HepG2 (cell line): ENCODE measurements around the gene UVSSA. TPM values are rescaled to one million over a fixed set of nuclear protein-coding genes. Genes with fewer than 3 reads are reported as not detected.

Source experiments
- ATAC-seq: fragments of 200-7000 bp; cut with Tn5 transposase; 3 replicates; pipeline ENCODE4 v1.9.1; 2020; ENCODE audit warnings: mild to moderate bottlenecking, moderate library complexity
- BruUV-seq: library from RNA; stranded (reverse); fragments of 400-500 nt; replicated peaks from 2 replicates; lab custom pipeline; 2021; lab: Mats Ljungman, UMichigan
- CTCF ChIA-PET: fragments of 300-600 bp; formaldehyde crosslinking; extraction: SDS; loops from one replicate; lab custom pipeline; 2021; ENCODE audit warnings: low total read pairs, inconsistent platforms, low intra/inter-chr PET ratio; lab: Yijun Ruan, JAX
- POLR2A ChIA-PET: fragments of 350-600 bp; sonication (Branson Sonifier 250); formaldehyde crosslinking; loops from one replicate; lab custom pipeline; 2020; ENCODE audit warnings: antibody characterized with exemption, inconsistent platforms; lab: Yijun Ruan, JAX
- DNase-seq: peaks from one replicate; pipeline ENCODE4 v3.0.0-alpha.2; 2015; ENCODE audit warnings: low spot score
- FAIRE-seq: peaks from 3 replicates; lab custom pipeline; 2011; peaks lifted over from hg19 to GRCh38; lab: Jason Lieb, UNC
- H2AFZ ChIP-seq: one replicate; pipeline ENCODE4 v1.6.1; 2011; ENCODE audit warnings: low read length, inconsistent platforms
- H3K27ac ChIP-seq: fragments of 300-600 bp; 3 replicates; pipeline ENCODE4 v1.8.0; 2011; ENCODE audit warnings: mixed run types, mild to moderate bottlenecking, mixed read lengths, low read length, inconsistent platforms; ENCODE audit not compliant: insufficient read depth; ENCODE audit errors: extremely low read length
- H3K27me3 ChIP-seq, 2 experiments: fragments of 200-600 bp in 1 of 2; 2 replicates in 1 of 2; 3 replicates in 1 of 2; pipeline versions ENCODE4 v1.6.0 to v1.8.0; 2011; ENCODE audit warnings: low read length in 2 of 2, mild to moderate bottlenecking in 2 of 2, moderate library complexity in 2 of 2, inconsistent platforms in 1 of 2; ENCODE audit not compliant: insufficient read depth in 2 of 2, control insufficient read depth in 1 of 2
- H3K36me3 ChIP-seq, 2 experiments: fragments of 200-600 bp in 1 of 2; replicated peaks in 1 of 2; 2 replicates in 1 of 2; 3 replicates in 1 of 2; pipeline versions ENCODE4 v1.5.1 to v1.8.0; 2011; ENCODE audit warnings: low read length in 2 of 2, inconsistent platforms in 1 of 2; ENCODE audit not compliant: insufficient read depth in 2 of 2, control insufficient read depth in 1 of 2
- H3K4me1 ChIP-seq: 2 replicates; pipeline ENCODE4 v1.5.1; 2012; ENCODE audit warnings: low read length, inconsistent platforms; ENCODE audit not compliant: insufficient read depth
- H3K4me2 ChIP-seq: 2 replicates; pipeline ENCODE4 v1.6.0; 2011; ENCODE audit warnings: low read depth, low read length, inconsistent platforms
- H3K4me3 ChIP-seq, 3 experiments: fragments of 200-600 bp in 1 of 3; sonication (generic), shearing (Covaris generic) in 1 of 3; replicated peaks in 1 of 3; 2 replicates each; pipeline ENCODE4 v1.5.1; 2011 to 2016; ENCODE audit warnings: low read length in 3 of 3, inconsistent platforms in 2 of 3, low read depth in 2 of 3, mild to moderate bottlenecking in 2 of 3, control low read depth in 1 of 3, mixed read lengths in 1 of 3; ENCODE audit not compliant: insufficient read depth in 1 of 3
- H3K79me2 ChIP-seq: one replicate; pipeline ENCODE4 v1.6.1; 2011; ENCODE audit warnings: low read length, inconsistent platforms; ENCODE audit not compliant: insufficient read depth
- H3K9ac ChIP-seq: 2 replicates; pipeline ENCODE4 v1.6.0; 2011; ENCODE audit warnings: mild to moderate bottlenecking, low read depth, low read length, inconsistent platforms; ENCODE audit not compliant: insufficient read depth
- H3K9me3 ChIP-seq: 2 replicates; pipeline ENCODE4 v1.5.1; 2012; ENCODE audit warnings: mild to moderate bottlenecking, low read length
- H4K20me1 ChIP-seq: 2 replicates; pipeline ENCODE4 v1.6.0; 2011; ENCODE audit warnings: inconsistent platforms, mild to moderate bottlenecking, low read length, moderate library complexity; ENCODE audit not compliant: insufficient read depth
- GFI1 ChIP-seq: sonication (generic); formaldehyde crosslinking; IDR thresholded peaks from 2 replicates; pipeline ENCODE4 v1.5.0; 2020; ENCODE audit warnings: missing genetic modification reagents, mild to moderate bottlenecking, borderline replicate concordance
- JUND ChIP-seq: sonication (generic); formaldehyde crosslinking; IDR thresholded peaks from 2 replicates; pipeline ENCODE4 v1.8.0; 2022; ENCODE audit warnings: mild to moderate bottlenecking, missing genetic modification reagents
- KAT8 ChIP-seq: IDR thresholded peaks from 2 replicates; pipeline ENCODE4 v1.6.1; 2016; ENCODE audit warnings: missing genetic modification reagents, missing compliant biosample characterization
- PHF21A ChIP-seq: sonication (generic); formaldehyde crosslinking; IDR thresholded peaks from 2 replicates; pipeline ENCODE4 v1.5.0; 2020; ENCODE audit warnings: mild to moderate bottlenecking, missing genetic modification reagents
- SMARCE1 ChIP-seq: fragments of 450-650 bp; IDR thresholded peaks from 2 replicates; pipeline ENCODE4 v1.6.1; 2017; ENCODE audit warnings: borderline replicate concordance
- SUZ12 ChIP-seq: fragments of 150-350 bp; IDR thresholded peaks from 2 replicates; pipeline ENCODE4 v1.6.1; 2014; ENCODE audit warnings: low read depth, low read length
- TCF7L2 ChIP-seq: IDR thresholded peaks from 2 replicates; pipeline ENCODE4 v1.6.1; 2011; ENCODE audit warnings: mild to moderate bottlenecking, low read depth, low read length, moderate library complexity
- ZBTB7A ChIP-seq: sonication (generic); formaldehyde crosslinking; IDR thresholded peaks from 2 replicates; pipeline ENCODE4 v1.8.0; 2022; ENCODE audit warnings: mild to moderate bottlenecking, missing genetic modification reagents
- WGBS: methylation state at CpG from one replicate; pipeline ENCODE4 v1.1.6; 2017; ENCODE audit warnings: low lambda C conversion rate; 5-methylcytosine and 5-hydroxymethylcytosine counted together
- in situ Hi-C: cut with HindIII; loops from 2 replicates; pipeline ENCODE4 v1.10.0; 2017; ENCODE audit warnings: low pct_unique_long_range_greater_than_20kb; ENCODE audit not compliant: extremely low pct_ligation_motif_present
- intact Hi-C: fragments of 100-400 bp; cut with micrococcal nuclease; formaldehyde crosslinking; loops from one replicate; pipeline ENCODE4 v1.10.0; 2022; ENCODE audit not compliant: unreplicated experiment
- polyA plus RNA-seq, 8 experiments: library from polyadenylated mRNA; depleted of rRNA in 3 of 8; stranded (reverse) in 7 of 8; unstranded in 1 of 8; fragments of >200 nt; fragmentation: Illumina TruSeq in 4 of 8; extraction: Trizol in 4 of 8; gene quantifications; 2 replicates each; pipeline versions ENCODE4 v1.2.1 to v1.2.3, GENCODE V29; 2011 to 2016; ENCODE audit warnings: low read depth in 4 of 8, missing spikeins in 1 of 8, mixed read lengths in 1 of 8; ENCODE audit not compliant: insufficient read depth in 1 of 8
- total RNA-seq, 5 experiments: library from RNA; depleted of rRNA; stranded (reverse); fragments of >200 nt; fragmentation: Illumina TruSeq; extraction: Trizol; gene quantifications; 2 replicates each; pipeline ENCODE4 v1.2.3, GENCODE V29; 2016; ENCODE audit warnings: low read depth in 1 of 5
- TF ChIP-seq, protein P1 (sequence below): sonication (generic); formaldehyde crosslinking; IDR thresholded peaks from 2 replicates; pipeline ENCODE4 v1.4.0; 2020; ENCODE audit warnings: missing genetic modification reagents
- TF ChIP-seq, protein P2 (sequence below): sonication (generic); formaldehyde crosslinking; IDR thresholded peaks from 2 replicates; pipeline ENCODE4 v1.8.0; 2022; ENCODE audit warnings: missing genetic modification reagents, mild to moderate bottlenecking, borderline replicate concordance
- TF ChIP-seq, protein P3 (sequence below): IDR thresholded peaks from 2 replicates; pipeline ENCODE4 v1.6.1; 2018; ENCODE audit warnings: missing genetic modification reagents, mild to moderate bottlenecking, missing compliant biosample characterization
- TF ChIP-seq, protein P4 (sequence below): sonication (generic); formaldehyde crosslinking; IDR thresholded peaks from 2 replicates; pipeline ENCODE4 v1.8.0; 2023; ENCODE audit warnings: mild to moderate bottlenecking, missing genetic modification reagents

UVSSA gene
- total and polyA plus RNA-seq, 2 of the 13 experiments (the other 11 are each of a cell fraction or from before 2014, with no cell fraction given): 4.6 to 8.4 TPM

DNA sequence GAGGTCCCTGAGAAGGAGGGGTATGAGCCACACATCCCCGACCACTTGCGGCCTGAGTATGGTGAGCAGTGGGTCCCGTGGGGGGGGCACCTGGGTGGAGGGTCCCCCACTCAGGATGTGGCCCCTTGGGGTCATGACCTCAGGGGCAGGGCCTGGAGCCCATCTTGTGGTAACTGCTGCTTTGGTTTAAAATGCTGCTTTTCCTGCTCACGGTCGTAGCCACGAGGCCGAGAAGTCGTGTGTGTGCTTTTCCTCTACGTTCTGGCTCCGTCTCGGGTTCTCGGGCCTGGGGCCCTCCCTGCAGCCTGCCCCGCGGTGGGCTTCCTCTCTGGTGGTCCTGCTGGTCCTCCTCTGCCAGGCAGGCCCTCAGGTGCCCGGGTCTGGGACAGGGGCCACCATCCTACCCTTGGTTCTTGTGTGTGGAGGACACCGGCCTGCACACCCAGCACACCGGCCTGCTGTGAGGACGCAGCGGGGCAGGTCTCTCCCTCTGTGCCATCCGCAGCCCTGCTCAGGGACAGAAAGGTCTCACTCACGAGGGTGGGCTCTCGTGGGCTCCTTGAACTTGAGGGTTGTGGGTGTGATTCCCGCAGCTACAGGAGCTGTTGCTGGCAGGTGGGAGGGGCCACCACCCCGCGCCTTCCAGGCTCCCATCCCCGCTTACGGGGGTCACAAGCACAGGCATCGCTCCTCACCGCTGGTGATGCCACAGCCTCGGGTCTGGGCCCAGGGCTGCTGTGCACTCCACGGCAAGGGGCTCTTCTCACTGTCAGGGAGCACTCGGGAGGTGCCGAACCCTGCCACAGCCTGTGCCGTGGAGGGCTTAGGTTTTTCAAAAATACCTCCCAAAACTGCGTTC is 19.6 kb downstream of the UVSSA start:
- intact Hi-C loops: no loop called here
- H3K27me3 ChIP-seq: no peaks in the 10 kb centered on the region
- no peak overlapping the region for H3K27ac ChIP-seq
- FAIRE-seq (no peak), DNase-seq (no peak), ATAC-seq (no peak)
- 97% methylated on average over 26 of the region's 35 CpGs for WGBS
- H2AFZ ChIP-seq: no peak overlapping the region
- no peak overlapping the region for H3K4me2 ChIP-seq
- no peak overlapping the region for H3K4me3 ChIP-seq
- peaks cover 4 to 20% of the 10 kb centered on the region in 2 experiments; a peak in 2 of 5 replicates for H3K36me3 ChIP-seq
- BruUV-seq: no TSS peak
- H3K4me1 ChIP-seq: no peaks in the 10 kb centered on the region
- ChIA-PET POLR2A (no interaction called here), CTCF (no interaction called here)
- TF ChIP-seq, protein P1, sequence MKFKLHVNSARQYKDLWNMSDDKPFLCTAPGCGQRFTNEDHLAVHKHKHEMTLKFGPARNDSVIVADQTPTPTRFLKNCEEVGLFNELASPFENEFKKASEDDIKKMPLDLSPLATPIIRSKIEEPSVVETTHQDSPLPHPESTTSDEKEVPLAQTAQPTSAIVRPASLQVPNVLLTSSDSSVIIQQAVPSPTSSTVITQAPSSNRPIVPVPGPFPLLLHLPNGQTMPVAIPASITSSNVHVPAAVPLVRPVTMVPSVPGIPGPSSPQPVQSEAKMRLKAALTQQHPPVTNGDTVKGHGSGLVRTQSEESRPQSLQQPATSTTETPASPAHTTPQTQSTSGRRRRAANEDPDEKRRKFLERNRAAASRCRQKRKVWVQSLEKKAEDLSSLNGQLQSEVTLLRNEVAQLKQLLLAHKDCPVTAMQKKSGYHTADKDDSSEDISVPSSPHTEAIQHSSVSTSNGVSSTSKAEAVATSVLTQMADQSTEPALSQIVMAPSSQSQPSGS (CRISPR knock-in tag): no peak
- TF ChIP-seq SUZ12 (no peak), GFI1 (CRISPR knock-in tag) (no peak)
- H3K9me3 ChIP-seq: no peaks in the 10 kb centered on the region
- H4K20me1 ChIP-seq: 0 out of 2 replicates have a peak, but pooled peaks cover 3% of the 10 kb centered on the region
- in situ Hi-C loops: no loop called here
- H3K9ac ChIP-seq: no peak overlapping the region
- H3K79me2 ChIP-seq: no peaks in the 10 kb centered on the region

DNA sequence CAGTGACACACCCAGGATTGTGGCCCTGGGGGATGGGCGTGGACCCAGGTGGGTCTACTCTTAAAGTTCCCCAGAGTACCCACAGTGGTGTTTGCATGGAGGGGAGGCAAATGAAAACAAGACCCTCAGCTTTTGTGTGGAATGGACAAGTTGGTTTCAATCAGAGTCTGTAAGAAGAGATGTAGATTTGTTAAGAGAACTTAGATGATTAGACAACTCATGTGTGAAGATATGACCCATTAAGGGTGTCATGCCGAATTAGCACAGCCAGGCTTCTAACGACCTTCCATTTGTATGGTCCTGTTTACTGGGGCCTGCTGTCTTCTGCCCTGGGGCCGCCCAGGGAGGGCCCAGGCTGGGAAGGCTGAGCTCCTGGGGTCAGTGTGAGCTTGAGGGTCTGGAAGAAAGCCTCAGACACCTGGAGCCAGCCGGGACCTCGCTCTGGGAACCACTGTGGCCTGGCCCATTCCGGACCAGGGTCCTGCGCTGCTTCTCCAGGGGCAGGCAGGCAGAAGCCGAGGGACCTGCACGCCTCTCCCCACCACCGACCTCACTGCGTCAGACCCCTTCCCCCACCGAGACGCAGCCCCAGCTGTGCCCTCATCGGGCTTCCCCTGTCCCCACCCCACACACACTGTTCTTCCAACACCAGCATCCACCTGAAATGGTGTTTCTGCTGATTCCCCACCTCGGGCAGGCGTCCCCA is 20.4 kb downstream of the UVSSA start:
- intact Hi-C loops: no loop called here
- Histone ChIP-seq H2AFZ (no peak overlapping the region), H3K4me2 (no peak overlapping the region), H3K27me3 (no peaks in the 10 kb centered on the region), H4K20me1 (0 out of 2 replicates have a peak, but pooled peaks cover 3% of the 10 kb centered on the region), H3K79me2 (no peaks in the 10 kb centered on the region), H3K4me1 (no peaks in the 10 kb centered on the region), H3K36me3 (peaks cover 4 to 26% of the 10 kb centered on the region in 2 experiments; a peak in 3 of 5 replicates), H3K9me3 (no peaks in the 10 kb centered on the region), H3K9ac (no peak overlapping the region), H3K27ac (no peak overlapping the region), H3K4me3 (no peak overlapping the region)
- ATAC-seq (no peak), FAIRE-seq (no peak), DNase-seq (no peak)
- WGBS: 93% methylated on average over 11 of the region's 17 CpGs
- no TSS peak for BruUV-seq
- in situ Hi-C loops: no loop called here
- CTCF ChIA-PET: no interaction called here
- POLR2A ChIA-PET: no interaction called here
- TF ChIP-seq PHF21A (no peak), KAT8 (CRISPR knock-in tag) (no peak), SMARCE1 (no peak), TCF7L2 (no peak), JUND (CRISPR knock-in tag) (no peak), ZBTB7A (no peak)
- TF ChIP-seq, protein P2, sequence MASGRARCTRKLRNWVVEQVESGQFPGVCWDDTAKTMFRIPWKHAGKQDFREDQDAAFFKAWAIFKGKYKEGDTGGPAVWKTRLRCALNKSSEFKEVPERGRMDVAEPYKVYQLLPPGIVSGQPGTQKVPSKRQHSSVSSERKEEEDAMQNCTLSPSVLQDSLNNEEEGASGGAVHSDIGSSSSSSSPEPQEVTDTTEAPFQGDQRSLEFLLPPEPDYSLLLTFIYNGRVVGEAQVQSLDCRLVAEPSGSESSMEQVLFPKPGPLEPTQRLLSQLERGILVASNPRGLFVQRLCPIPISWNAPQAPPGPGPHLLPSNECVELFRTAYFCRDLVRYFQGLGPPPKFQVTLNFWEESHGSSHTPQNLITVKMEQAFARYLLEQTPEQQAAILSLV (CRISPR knock-in tag): no peak
- TF ChIP-seq, protein P3, sequence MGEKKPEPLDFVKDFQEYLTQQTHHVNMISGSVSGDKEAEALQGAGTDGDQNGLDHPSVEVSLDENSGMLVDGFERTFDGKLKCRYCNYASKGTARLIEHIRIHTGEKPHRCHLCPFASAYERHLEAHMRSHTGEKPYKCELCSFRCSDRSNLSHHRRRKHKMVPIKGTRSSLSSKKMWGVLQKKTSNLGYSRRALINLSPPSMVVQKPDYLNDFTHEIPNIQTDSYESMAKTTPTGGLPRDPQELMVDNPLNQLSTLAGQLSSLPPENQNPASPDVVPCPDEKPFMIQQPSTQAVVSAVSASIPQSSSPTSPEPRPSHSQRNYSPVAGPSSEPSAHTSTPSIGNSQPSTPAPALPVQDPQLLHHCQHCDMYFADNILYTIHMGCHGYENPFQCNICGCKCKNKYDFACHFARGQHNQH (CRISPR knock-in tag): no peak
- TF ChIP-seq, protein P4, sequence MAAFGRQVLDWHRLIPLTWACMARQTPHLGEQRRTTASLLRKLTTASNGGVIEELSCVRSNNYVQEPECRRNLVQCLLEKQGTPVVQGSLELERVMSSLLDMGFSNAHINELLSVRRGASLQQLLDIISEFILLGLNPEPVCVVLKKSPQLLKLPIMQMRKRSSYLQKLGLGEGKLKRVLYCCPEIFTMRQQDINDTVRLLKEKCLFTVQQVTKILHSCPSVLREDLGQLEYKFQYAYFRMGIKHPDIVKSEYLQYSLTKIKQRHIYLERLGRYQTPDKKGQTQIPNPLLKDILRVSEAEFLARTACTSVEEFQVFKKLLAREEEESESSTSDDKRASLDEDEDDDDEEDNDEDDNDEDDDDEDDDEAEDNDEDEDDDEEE: no peak
